HEK293 (cell line): ENCODE results near the gene GABBR2.

Source experiments
- CTCF ChIA-PET: fragments of 350-600 bp; formaldehyde crosslinking; extraction: SDS; loops from one replicate; lab custom pipeline; 2021; ENCODE audit warnings: antibody characterized with exemption; lab: Yijun Ruan, JAX
- POLR2A ChIA-PET: fragments of 300-600 bp; formaldehyde crosslinking; extraction: SDS; loops from one replicate; lab custom pipeline; 2020; ENCODE audit warnings: antibody characterized with exemption, inconsistent platforms; lab: Yijun Ruan, JAX
- H3K27ac ChIP-seq: fragments of 200-500 bp; sonication (Bioruptor generic); 2 replicates; pipeline ENCODE4 v1.5.1; 2014; ENCODE audit warnings: low read depth, low read length, control low read depth, inconsistent platforms; ENCODE audit errors: extremely low read depth
- H3K36me3 ChIP-seq, 2 experiments: fragments of 200-500 bp in 1 of 2; sonication (Bioruptor generic) in 1 of 2; 1 replicate in 1 of 2; 2 replicates in 1 of 2; pipeline ENCODE4 v1.5.1; 2014 to 2017; ENCODE audit warnings: inconsistent platforms in 2 of 2, low read length in 2 of 2; ENCODE audit not compliant: control insufficient read depth in 2 of 2, insufficient read depth in 1 of 2
- H3K4me1 ChIP-seq: fragments of 200-500 bp; sonication (Bioruptor generic); 2 replicates; pipeline ENCODE4 v1.5.1; 2014; ENCODE audit warnings: mild to moderate bottlenecking, low read length, inconsistent platforms; ENCODE audit not compliant: control insufficient read depth, insufficient read depth
- H3K4me3 ChIP-seq: 2 replicates; pipeline ENCODE4 v1.5.1; 2011; ENCODE audit warnings: low read depth, mild to moderate bottlenecking, control low read depth, low read length, moderate library complexity
- H3K9me3 ChIP-seq: fragments of 200-500 bp; sonication (Bioruptor generic); 2 replicates; pipeline ENCODE4 v1.5.1; 2014; ENCODE audit warnings: low read depth, low read length, inconsistent platforms; ENCODE audit not compliant: control insufficient read depth, insufficient read depth
- AEBP2 ChIP-seq: fragments of 450-650 bp; formaldehyde crosslinking; IDR thresholded peaks from 2 replicates; pipeline ENCODE4 v1.5.1; 2016; ENCODE audit warnings: missing biosample characterization, missing genetic modification characterization, borderline replicate concordance
- PRDM6 ChIP-seq: fragments of 450-650 bp; formaldehyde crosslinking; IDR thresholded peaks from 2 replicates; pipeline ENCODE4 v1.5.1; 2017; ENCODE audit warnings: missing biosample characterization, missing genetic modification characterization
- SCRT2 ChIP-seq: fragments of 450-650 bp; formaldehyde crosslinking; IDR thresholded peaks from 2 replicates; pipeline ENCODE4 v1.5.1; 2016; ENCODE audit warnings: missing biosample characterization, missing genetic modification characterization
- ZBTB11 ChIP-seq: fragments of 450-650 bp; formaldehyde crosslinking; conservative IDR thresholded peaks from 2 replicates; pipeline ENCODE4 v1.5.1; 2016; ENCODE audit warnings: low read depth, missing biosample characterization, missing genetic modification characterization
- ZNF155 ChIP-seq: fragments of 450-650 bp; formaldehyde crosslinking; IDR thresholded peaks from 2 replicates; pipeline ENCODE4 v1.5.1; 2016; ENCODE audit warnings: missing biosample characterization, missing genetic modification characterization
- ZNF157 ChIP-seq: fragments of 450-650 bp; formaldehyde crosslinking; IDR thresholded peaks from 2 replicates; pipeline ENCODE4 v1.5.1; 2016; ENCODE audit warnings: missing biosample characterization, missing genetic modification characterization
- ZNF24 ChIP-seq: fragments of 450-650 bp; formaldehyde crosslinking; IDR thresholded peaks from 2 replicates; pipeline ENCODE4 v1.5.1; 2016; ENCODE audit warnings: missing biosample characterization, missing genetic modification characterization
- ZNF26 ChIP-seq: fragments of 450-650 bp; formaldehyde crosslinking; IDR thresholded peaks from 2 replicates; pipeline ENCODE4 v1.5.1; 2016; ENCODE audit warnings: missing biosample characterization, missing genetic modification characterization
- ZNF341 ChIP-seq: fragments of 450-650 bp; formaldehyde crosslinking; IDR thresholded peaks from 2 replicates; pipeline ENCODE4; 2016; ENCODE audit warnings: low read depth, missing biosample characterization, missing genetic modification characterization
- ZNF354C ChIP-seq: fragments of 450-650 bp; formaldehyde crosslinking; IDR thresholded peaks from 2 replicates; pipeline ENCODE4 v1.5.1; 2016; ENCODE audit warnings: missing biosample characterization, missing genetic modification characterization, low read depth, borderline replicate concordance
- ZNF398 ChIP-seq: fragments of 450-650 bp; formaldehyde crosslinking; IDR thresholded peaks from 2 replicates; pipeline ENCODE4 v1.5.1; 2017; ENCODE audit warnings: missing biosample characterization, missing genetic modification characterization
- ZNF404 ChIP-seq: fragments of 450-650 bp; formaldehyde crosslinking; IDR thresholded peaks from 2 replicates; pipeline ENCODE4 v1.5.1; 2017; ENCODE audit warnings: missing biosample characterization, missing genetic modification characterization
- ZNF449 ChIP-seq: fragments of 450-650 bp; formaldehyde crosslinking; IDR thresholded peaks from 2 replicates; pipeline ENCODE4 v1.5.1; 2017; ENCODE audit warnings: missing biosample characterization, mild to moderate bottlenecking, missing genetic modification characterization, moderate library complexity
- ZNF513 ChIP-seq: fragments of 450-650 bp; IDR thresholded peaks from 2 replicates; pipeline ENCODE4 v1.5.1; 2018; ENCODE audit warnings: missing biosample characterization, missing genetic modification characterization
- ZNF580 ChIP-seq: fragments of 450-650 bp; formaldehyde crosslinking; IDR thresholded peaks from 2 replicates; pipeline ENCODE4 v1.5.1; 2016; ENCODE audit warnings: missing biosample characterization, missing genetic modification characterization
- ZNF623 ChIP-seq: fragments of 450-650 bp; formaldehyde crosslinking; IDR thresholded peaks from 2 replicates; pipeline ENCODE4 v1.5.1; 2016; ENCODE audit warnings: missing biosample characterization, missing genetic modification characterization
- ZNF639 ChIP-seq: fragments of 450-650 bp; formaldehyde crosslinking; IDR thresholded peaks from 2 replicates; pipeline ENCODE4 v1.5.1; 2016; ENCODE audit warnings: missing biosample characterization, missing genetic modification characterization
- ZNF776 ChIP-seq: fragments of 450-650 bp; formaldehyde crosslinking; IDR thresholded peaks from 2 replicates; pipeline ENCODE4 v1.5.0; 2017; ENCODE audit warnings: missing biosample characterization, missing genetic modification characterization, borderline replicate concordance
- ZSCAN4 ChIP-seq: fragments of 450-650 bp; formaldehyde crosslinking; IDR thresholded peaks from 2 replicates; pipeline ENCODE4 v1.5.1; 2017; ENCODE audit warnings: missing biosample characterization, missing genetic modification characterization

GABBR2 gene

GRCh38 chr9:98451576-98451975 is 257.2 kb downstream of the GABBR2 start:
- no peak overlapping the region for H3K27ac ChIP-seq
- ChIA-PET POLR2A (no interaction called here), CTCF (interaction anchor here (1.2 kb wide), 1 partner anchor 85 kb away, joined by 6 read pairs; no protein-coding TSS in a partner anchor)
- H3K9me3 ChIP-seq = no peaks in the 10 kb centered on the region
- no peak overlapping the region for H3K4me3 ChIP-seq
- no peaks in the 10 kb centered on the region for H3K4me1 ChIP-seq
- no peaks in the 10 kb centered on the region for H3K36me3 ChIP-seq
- TF ChIP-seq ZNF449 (tag by site-specific recombination) (no peak), ZNF155 (no peak), ZNF26 (tag by site-specific recombination) (no peak), ZNF24 (tag by site-specific recombination) (no peak), ZNF623 (tag by site-specific recombination) (no peak), ZNF404 (tag by site-specific recombination) (no peak), SCRT2 (tag by site-specific recombination) (no peak), ZNF776 (no peak), ZNF398 (tag by site-specific recombination) (no peak), ZSCAN4 (no peak), ZNF341 (tag by site-specific recombination) (no peak), ZNF354C (tag by site-specific recombination) (no peak), ZNF157 (tag by site-specific recombination) (no peak), ZBTB11 (no peak), PRDM6 (tag by site-specific recombination) (no peak), AEBP2 (tag by site-specific recombination) (no peak), ZNF513 (tag by site-specific recombination) (no peak), ZNF639 (tag by site-specific recombination) (no peak), ZNF580 (tag by site-specific recombination) (no peak)
